ENCODE measurements around the gene GNGT2.
A peak's percentile ranks its signal among the peaks of the same experiment; 100 is the strongest.

The GNGT2 gene

GRCh38 chr17:49226771-49227435, 16.5 kb upstream of the GNGT2 start:
- TF ChIP-seq ZNF629 (tag by site-specific recombination; IDR thresholded peaks at IDR 0.05) (no peak), ZNF133 (tag by site-specific recombination; IDR thresholded peaks at IDR 0.05) (no peak), ZNF10 (tag by site-specific recombination; IDR thresholded peaks at IDR 0.05) (no peak), OVOL3 (tag by site-specific recombination; IDR thresholded peaks at IDR 0.05) (no peak), RBAK (tag by site-specific recombination; IDR thresholded peaks at IDR 0.05) (no peak), ZNF366 (tag by site-specific recombination; conservative IDR thresholded peaks at IDR 0.05) (no peak), ZNF280C (tag by site-specific recombination; IDR thresholded peaks at IDR 0.05) (no peak)
- H3K9me3 ChIP-seq (ENCODE audit: control insufficient read depth, insufficient read depth, low read depth, low read length), result no peaks in the 10 kb centered on the region
- no peak overlapping the region for H3K27ac ChIP-seq (ENCODE audit: extremely low read depth, low read depth, low read length)
- no peaks in the 10 kb centered on the region for H3K36me3 ChIP-seq (ENCODE audit: control insufficient read depth in 2 of 2, insufficient read depth in 1 of 2, low read length in 2 of 2)
- H3K4me1 ChIP-seq (ENCODE audit: control insufficient read depth, insufficient read depth, low read length), result no peaks in the 10 kb centered on the region; the same call in none of the 2 replicates
- no peak overlapping the region for H3K4me3 ChIP-seq (ENCODE audit: low read depth, low read length)
- ChIA-PET CTCF (interaction anchor here (0.6 to 6.3 kb wide), 37 partner anchors 8 to 536 kb away, joined by 3 to 63 read pairs (median 4); partner anchors contain the start of genes ABI3, GNGT2 and PRAC2), POLR2A (interaction anchor here (1.0 kb wide), 1 partner anchor 35 kb away, joined by 3 read pairs; no protein-coding TSS in a partner anchor)

GRCh38 chr17:49225554-49226236, 15.3 kb upstream of the GNGT2 start:
- Histone ChIP-seq H3K27ac (ENCODE audit: extremely low read depth, low read depth, low read length) (no peak overlapping the region), H3K4me1 (ENCODE audit: control insufficient read depth, insufficient read depth, low read length) (no peaks in the 10 kb centered on the region; the same call in 1 of the 2 replicates), H3K9me3 (ENCODE audit: control insufficient read depth, insufficient read depth, low read depth, low read length) (no peaks in the 10 kb centered on the region), H3K36me3 (ENCODE audit: control insufficient read depth in 2 of 2, insufficient read depth in 1 of 2, low read length in 2 of 2) (no peaks in the 10 kb centered on the region), H3K4me3 (ENCODE audit: low read depth, low read length) (no peak overlapping the region)
- POLR2A ChIA-PET, result interaction anchor here (0.6 kb wide), 1 partner anchor 12 kb away, joined by 9 read pairs; no protein-coding TSS in a partner anchor
- CTCF ChIA-PET, result interaction anchor here (0.6 to 6.3 kb wide), 18 partner anchors 8 to 338 kb away, joined by 3 to 63 read pairs (median 4); partner anchors contain the start of genes ABI3 and GNGT2
- TF ChIP-seq ZNF202 (tag by site-specific recombination; IDR thresholded peaks at IDR 0.05; ENCODE audit: borderline replicate concordance) (no peak), GLIS2 (tag by site-specific recombination; IDR thresholded peaks at IDR 0.05) (peak; percentile 25; the same call in 1 of the 2 replicates), ZNF302 (tag by site-specific recombination; IDR thresholded peaks at IDR 0.05; ENCODE audit: low read depth) (no peak), KLF16 (tag by site-specific recombination; IDR thresholded peaks at IDR 0.05) (no peak), ZNF529 (tag by site-specific recombination; IDR thresholded peaks at IDR 0.05; ENCODE audit: insufficient replicate concordance) (no peak)
- TF ChIP-seq, protein P1, sequence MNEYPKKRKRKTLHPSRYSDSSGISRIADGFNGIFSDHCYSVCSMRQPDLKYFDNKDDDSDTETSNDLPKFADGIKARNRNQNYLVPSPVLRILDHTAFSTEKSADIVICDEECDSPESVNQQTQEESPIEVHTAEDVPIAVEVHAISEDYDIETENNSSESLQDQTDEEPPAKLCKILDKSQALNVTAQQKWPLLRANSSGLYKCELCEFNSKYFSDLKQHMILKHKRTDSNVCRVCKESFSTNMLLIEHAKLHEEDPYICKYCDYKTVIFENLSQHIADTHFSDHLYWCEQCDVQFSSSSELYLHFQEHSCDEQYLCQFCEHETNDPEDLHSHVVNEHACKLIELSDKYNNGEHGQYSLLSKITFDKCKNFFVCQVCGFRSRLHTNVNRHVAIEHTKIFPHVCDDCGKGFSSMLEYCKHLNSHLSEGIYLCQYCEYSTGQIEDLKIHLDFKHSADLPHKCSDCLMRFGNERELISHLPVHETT (tag by site-specific recombination; IDR thresholded peaks at IDR 0.05), result no peak

- no peaks in the 10 kb centered on the region; the same call in 1 of the 2 replicates for H3K4me1 ChIP-seq (ENCODE audit: control insufficient read depth, insufficient read depth, low read length)
- ChIA-PET CTCF (interaction anchor here (0.6 to 6.3 kb wide), 5 partner anchors 11 to 162 kb away, joined by 3 to 63 read pairs (median 3); no protein-coding TSS in a partner anchor), POLR2A (no interaction called here)
- no peaks in the 10 kb centered on the region for H3K9me3 ChIP-seq (ENCODE audit: control insufficient read depth, insufficient read depth, low read depth, low read length)
- H3K27ac ChIP-seq (ENCODE audit: extremely low read depth, low read depth, low read length), result no peak overlapping the region
- H3K36me3 ChIP-seq (ENCODE audit: control insufficient read depth in 2 of 2, insufficient read depth in 1 of 2, low read length in 2 of 2), result no peaks in the 10 kb centered on the region
- no peak overlapping the region for H3K4me3 ChIP-seq (ENCODE audit: low read depth, low read length)
- TF ChIP-seq, protein P2, sequence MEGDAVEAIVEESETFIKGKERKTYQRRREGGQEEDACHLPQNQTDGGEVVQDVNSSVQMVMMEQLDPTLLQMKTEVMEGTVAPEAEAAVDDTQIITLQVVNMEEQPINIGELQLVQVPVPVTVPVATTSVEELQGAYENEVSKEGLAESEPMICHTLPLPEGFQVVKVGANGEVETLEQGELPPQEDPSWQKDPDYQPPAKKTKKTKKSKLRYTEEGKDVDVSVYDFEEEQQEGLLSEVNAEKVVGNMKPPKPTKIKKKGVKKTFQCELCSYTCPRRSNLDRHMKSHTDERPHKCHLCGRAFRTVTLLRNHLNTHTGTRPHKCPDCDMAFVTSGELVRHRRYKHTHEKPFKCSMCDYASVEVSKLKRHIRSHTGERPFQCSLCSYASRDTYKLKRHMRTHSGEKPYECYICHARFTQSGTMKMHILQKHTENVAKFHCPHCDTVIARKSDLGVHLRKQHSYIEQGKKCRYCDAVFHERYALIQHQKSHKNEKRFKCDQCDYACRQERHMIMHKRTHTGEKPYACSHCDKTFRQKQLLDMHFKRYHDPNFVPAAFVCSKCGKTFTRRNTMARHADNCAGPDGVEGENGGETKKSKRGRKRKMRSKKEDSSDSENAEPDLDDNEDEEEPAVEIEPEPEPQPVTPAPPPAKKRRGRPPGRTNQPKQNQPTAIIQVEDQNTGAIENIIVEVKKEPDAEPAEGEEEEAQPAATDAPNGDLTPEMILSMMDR (tag by site-specific recombination; IDR thresholded peaks at IDR 0.05), result no peak
- TF ChIP-seq MEIS1 (CRISPR knock-in tag; IDR thresholded peaks at IDR 0.05; ENCODE audit: borderline replicate concordance) (no peak), ZNF660 (tag by site-specific recombination; IDR thresholded peaks at IDR 0.05) (no peak), ZNF354C (tag by site-specific recombination; IDR thresholded peaks at IDR 0.05; ENCODE audit: borderline replicate concordance, low read depth) (no peak), PRDM6 (tag by site-specific recombination; IDR thresholded peaks at IDR 0.05) (no peak), ZBTB1 (tag by site-specific recombination; IDR thresholded peaks at IDR 0.05) (no peak), ZNF600 (tag by site-specific recombination; IDR thresholded peaks at IDR 0.05) (no peak)
- TF ChIP-seq, protein P3, sequence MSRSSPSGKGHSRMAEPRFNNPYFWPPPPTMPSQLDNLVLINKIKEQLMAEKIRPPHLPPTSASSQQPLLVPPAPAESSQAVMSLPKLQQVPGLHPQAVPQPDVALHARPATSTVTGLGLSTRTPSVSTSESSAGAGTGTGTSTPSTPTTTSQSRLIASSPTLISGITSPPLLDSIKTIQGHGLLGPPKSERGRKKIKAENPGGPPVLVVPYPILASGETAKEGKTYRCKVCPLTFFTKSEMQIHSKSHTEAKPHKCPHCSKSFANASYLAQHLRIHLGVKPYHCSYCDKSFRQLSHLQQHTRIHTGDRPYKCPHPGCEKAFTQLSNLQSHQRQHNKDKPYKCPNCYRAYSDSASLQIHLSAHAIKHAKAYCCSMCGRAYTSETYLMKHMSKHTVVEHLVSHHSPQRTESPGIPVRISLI (tag by site-specific recombination; IDR thresholded peaks at IDR 0.05), result no peak
These were observed 14.6 kb upstream of the GNGT2 start for GRCh38 chr17:49224997-49225337.

All from HEK293 (cell line).